BLaER1 treated with 17β-estradiol and CSF1 and Interleukin-3, amounts not matched to agents 10 nM and 100 nM (cell line): Measurements from ENCODE around the gene MCM9.

Experiments
- H3K27ac ChIP-seq, 11 experiments: shearing (Covaris generic); formaldehyde crosslinking; 2 replicates each; pipeline ENCODE4 v1.8.1; 2022
- H3K27me3 ChIP-seq, 11 experiments: shearing (Covaris generic); formaldehyde crosslinking; 2 replicates each; pipeline ENCODE4 v1.8.1; 2022
- H3K36me3 ChIP-seq, 11 experiments: shearing (Covaris generic); formaldehyde crosslinking; 2 replicates each; pipeline ENCODE4 v1.8.1; 2022
- H3K4me1 ChIP-seq, 10 experiments: shearing (Covaris generic); formaldehyde crosslinking; 2 replicates each; pipeline ENCODE4 v1.8.1; 2022
- H3K4me2 ChIP-seq, 11 experiments: shearing (Covaris generic); formaldehyde crosslinking; 2 replicates each; pipeline ENCODE4 v1.8.1; 2022
- H3K4me3 ChIP-seq, 10 experiments: shearing (Covaris generic); formaldehyde crosslinking; 2 replicates each; pipeline ENCODE4 v1.8.1; 2022
- H3K9ac ChIP-seq, 11 experiments: shearing (Covaris generic); formaldehyde crosslinking; 2 replicates each; pipeline ENCODE4 v1.8.1; 2022
- H3K9me3 ChIP-seq, 11 experiments: shearing (Covaris generic); formaldehyde crosslinking; replicated peaks in 1 of 11; 2 replicates each; pipeline ENCODE4 v1.8.1; 2022
- H4K20me1 ChIP-seq, 11 experiments: shearing (Covaris generic); formaldehyde crosslinking; 2 replicates each; pipeline ENCODE4 v1.8.1; 2022
- Cebpa-rat ChIP-seq, 11 experiments: shearing (Covaris generic); IDR thresholded peaks; 2 replicates each; pipeline ENCODE4 v1.8.1; 2022

Gene MCM9

DNA sequence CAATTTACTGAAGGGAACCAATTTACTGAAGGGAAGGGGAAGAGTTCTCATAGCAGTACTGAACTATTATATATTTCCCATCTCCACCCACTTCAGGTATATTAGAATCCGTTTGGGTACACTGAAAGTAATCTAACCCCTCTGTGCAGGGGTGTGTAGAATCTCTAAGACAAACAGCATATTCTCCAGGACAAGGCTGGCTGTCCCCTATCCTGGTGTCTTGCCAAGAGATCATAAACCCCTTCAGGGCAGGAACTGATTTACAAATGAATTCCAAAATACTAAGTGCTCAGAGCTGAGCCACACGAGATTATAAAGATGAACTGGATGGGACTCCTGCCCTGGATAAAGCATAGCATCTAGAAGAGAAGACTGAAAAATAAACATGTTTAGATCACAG is 31.8 kb downstream of the MCM9 start:
- no peak for TF ChIP-seq Cebpa-rat (IDR thresholded peaks at IDR 0.05)
- H3K9me3 ChIP-seq, result no peaks in the 10 kb centered on the region
- no peaks in the 10 kb centered on the region for H3K27me3 ChIP-seq
- H3K4me2 ChIP-seq, result no peak overlapping the region
- peaks cover 4 to 29% (median 13%) of the 10 kb centered on the region in 10 experiments; a peak in 12 of 20 replicates for H3K4me1 ChIP-seq
- no peak overlapping the region for H3K9ac ChIP-seq
- H3K4me3 ChIP-seq, result no peak overlapping the region
- H4K20me1 ChIP-seq, result peaks cover 26 to 84% (median 49%) of the 10 kb centered on the region in 11 experiments; a peak in 18 of 22 replicates
- peaks cover 72 to 100% (median 98%) of the 10 kb centered on the region in 11 experiments for H3K36me3 ChIP-seq
- H3K27ac ChIP-seq, result no peak overlapping the region

DNA sequence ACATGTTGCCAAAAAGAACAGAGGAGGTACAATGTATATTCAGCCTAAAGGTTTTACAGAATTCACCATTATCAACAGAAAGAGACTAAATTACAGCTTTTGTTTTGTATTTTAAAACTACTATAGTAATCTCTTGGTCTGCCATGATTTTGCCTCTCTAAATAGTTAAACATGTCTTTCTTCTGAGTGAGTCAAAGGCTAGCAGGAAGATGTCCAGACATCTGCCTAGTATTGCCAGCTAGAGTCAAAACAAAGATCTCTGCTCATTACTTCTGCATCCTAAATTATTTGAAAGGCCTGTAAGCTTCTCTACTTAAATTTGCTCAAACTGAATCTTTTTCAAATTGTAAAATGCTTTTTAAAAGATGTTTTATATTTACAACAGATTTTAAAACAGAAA is 32.2 kb downstream of the MCM9 start:
- Histone ChIP-seq H3K4me3 (no peak overlapping the region), H3K36me3 (peaks cover 68 to 100% (median 96%) of the 10 kb centered on the region in 11 experiments), H3K9me3 (no peaks in the 10 kb centered on the region), H3K27ac (no peak overlapping the region), H3K9ac (no peak overlapping the region), H3K27me3 (no peaks in the 10 kb centered on the region), H3K4me2 (no peak overlapping the region), H3K4me1 (peaks cover 4 to 34% (median 13%) of the 10 kb centered on the region in 10 experiments; a peak in 13 of 20 replicates), H4K20me1 (peaks cover 26 to 88% (median 53%) of the 10 kb centered on the region in 11 experiments; a peak in 18 of 22 replicates)
- no peak for TF ChIP-seq Cebpa-rat (IDR thresholded peaks at IDR 0.05)

DNA sequence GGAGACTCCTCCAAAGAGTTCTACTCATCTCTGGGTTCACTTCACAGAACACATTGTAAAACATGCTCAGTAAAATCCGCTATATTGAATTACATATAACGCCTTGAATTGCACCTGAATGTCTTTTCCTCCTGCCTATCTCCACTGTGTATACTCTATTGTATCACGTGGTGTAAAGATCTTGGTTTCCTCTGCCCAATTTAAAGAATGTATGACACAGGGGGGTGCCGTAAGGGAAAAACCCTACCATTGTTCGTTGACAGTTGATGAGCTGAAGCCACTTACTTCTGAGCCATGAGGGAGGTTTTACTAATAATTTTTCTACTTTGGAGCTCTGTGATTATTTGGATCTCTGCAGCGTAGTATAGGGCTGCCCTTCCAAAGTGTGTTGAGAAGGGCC is 35.0 kb downstream of the MCM9 start:
- Histone ChIP-seq H3K27ac (no peak overlapping the region), H4K20me1 (peaks cover 26 to 82% (median 44%) of the 10 kb centered on the region in 11 experiments; a peak in 18 of 22 replicates), H3K4me3 (no peak overlapping the region), H3K27me3 (no peaks in the 10 kb centered on the region), H3K4me1 (peaks cover 16 to 55% (median 33%) of the 10 kb centered on the region in 10 experiments; a peak in 18 of 20 replicates), H3K36me3 (peaks cover 40 to 84% (median 79%) of the 10 kb centered on the region in 11 experiments), H3K9ac (no peak overlapping the region), H3K9me3 (no peaks in the 10 kb centered on the region), H3K4me2 (0 out of 22 replicates have a peak overlapping the region, but pooled peaks of 2 of the 11 experiments have one; percentile 5 to 25)
- TF ChIP-seq Cebpa-rat (IDR thresholded peaks at IDR 0.05), result no peak

DNA sequence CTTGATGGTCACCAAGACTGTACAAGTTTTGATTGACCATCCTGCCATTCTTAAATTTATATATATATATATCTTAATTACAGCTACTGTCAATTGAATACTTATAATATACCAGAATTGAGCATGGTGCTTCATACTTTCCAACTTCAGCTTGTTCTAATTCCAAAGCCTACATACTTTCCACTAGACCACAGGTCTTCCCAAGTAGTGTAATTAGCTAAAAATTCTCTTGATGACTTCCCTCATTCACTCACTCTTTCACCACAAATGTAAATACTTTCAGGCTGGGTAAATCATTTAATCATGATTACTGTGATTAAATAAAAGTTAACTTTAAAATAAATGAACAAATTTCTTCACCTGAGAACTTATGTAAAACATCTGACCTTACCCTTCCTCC is 37.6 kb downstream of the MCM9 start:
- H3K4me1 ChIP-seq, result peaks cover 23 to 58% (median 40%) of the 10 kb centered on the region in 10 experiments; a peak in 19 of 20 replicates
- no peaks in the 10 kb centered on the region for H3K27me3 ChIP-seq
- no peak for TF ChIP-seq Cebpa-rat (IDR thresholded peaks at IDR 0.05)
- H3K4me3 ChIP-seq, result no peak overlapping the region
- H3K27ac ChIP-seq, result peak overlapping the region in 7 of 11 experiments; percentile 95 to 99 (median 98); a peak in 10 of 22 replicates
- H4K20me1 ChIP-seq, result peaks cover 21 to 57% (median 36%) of the 10 kb centered on the region in 11 experiments; a peak in 18 of 22 replicates
- no peak overlapping the region; a peak in 2 of 22 replicates for H3K9ac ChIP-seq
- H3K36me3 ChIP-seq, result peaks cover 15 to 58% (median 53%) of the 10 kb centered on the region in 11 experiments
- peak overlapping the region; percentile 60 to 87 (median 72); a peak in 19 of 22 replicates for H3K4me2 ChIP-seq
- H3K9me3 ChIP-seq, result no peaks in the 10 kb centered on the region

DNA sequence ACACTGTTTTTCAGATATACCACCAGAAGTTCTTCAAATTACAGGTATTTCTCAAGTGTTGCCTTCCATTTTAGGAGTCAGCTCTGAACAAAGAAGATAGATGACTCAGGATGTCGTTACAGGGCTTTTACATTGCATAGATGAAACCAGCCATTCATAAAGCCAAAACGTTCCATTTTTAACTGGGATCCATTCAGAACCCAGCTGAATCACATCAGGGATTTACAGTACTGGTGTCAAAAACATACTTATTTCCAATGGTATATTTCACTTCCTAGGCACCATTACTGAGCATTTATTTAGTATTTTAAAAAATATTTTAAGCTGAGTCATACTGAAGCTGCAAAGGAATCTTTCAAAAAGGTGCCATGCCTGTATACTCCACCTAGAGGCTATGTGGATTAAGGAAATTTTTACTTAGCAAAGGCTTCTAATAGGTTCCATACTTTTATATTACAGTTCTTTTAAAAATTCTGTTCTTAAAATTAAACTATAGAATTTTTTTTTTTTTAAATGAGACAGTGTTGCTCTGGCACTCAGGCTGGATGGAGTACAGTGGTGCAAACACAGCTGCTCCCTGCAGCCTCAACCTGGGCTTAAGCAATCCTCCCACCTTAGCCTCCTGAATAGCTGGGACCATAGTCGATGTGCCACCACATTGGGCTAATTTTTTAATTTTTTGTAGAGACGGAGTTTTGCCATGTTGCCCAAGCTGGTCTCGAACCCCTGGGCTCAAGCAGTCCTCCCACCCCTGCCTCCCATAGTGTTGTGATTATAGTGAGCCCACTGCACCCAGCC is 38.4 kb downstream of the MCM9 start:
- H3K4me3 ChIP-seq, result peak overlapping the region; percentile 79 to 97 (median 86); a peak in 16 of 20 replicates

DNA sequence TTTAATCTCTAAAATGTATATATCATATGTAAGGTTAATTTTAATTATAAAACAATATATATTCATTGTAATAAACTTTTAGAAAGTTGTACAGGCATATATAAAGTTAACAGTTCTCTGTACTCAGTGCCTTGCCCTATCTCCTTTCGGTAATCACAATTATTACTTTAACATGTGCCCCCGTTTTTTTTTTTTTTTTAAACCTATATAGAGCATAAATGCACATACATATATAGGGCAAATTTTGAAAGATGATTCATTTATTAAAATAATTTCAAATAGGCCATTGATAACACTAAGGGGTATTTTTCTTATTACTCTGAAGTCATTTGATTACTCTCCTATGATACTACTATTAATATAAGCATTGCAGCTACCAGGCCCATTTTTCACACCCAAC is 39.1 kb downstream of the MCM9 start:
- Histone ChIP-seq H4K20me1 (peaks cover 17 to 52% (median 27%) of the 10 kb centered on the region in 11 experiments; a peak in 17 of 22 replicates), H3K4me3 (peak overlapping the region; percentile 79 to 97 (median 86); a peak in 19 of 20 replicates), H3K36me3 (peaks cover 6 to 43% (median 38%) of the 10 kb centered on the region in 11 experiments; a peak in 20 of 22 replicates), H3K27me3 (no peaks in the 10 kb centered on the region), H3K9ac (peak overlapping the region; percentile 94 to 100 (median 99); a peak in 18 of 22 replicates), H3K9me3 (no peaks in the 10 kb centered on the region), H3K27ac (peak overlapping the region; percentile 22 to 100 (median 98); a peak in 21 of 22 replicates), H3K4me1 (peaks cover 39 to 68% (median 53%) of the 10 kb centered on the region in 10 experiments), H3K4me2 (peak overlapping the region; percentile 60 to 87 (median 72))
- TF ChIP-seq Cebpa-rat (IDR thresholded peaks at IDR 0.05), result no peak

More for the DNA sequence above, 38.4 kb downstream of the MCM9 start:
- Histone ChIP-seq H3K4me2 (peak overlapping the region; percentile 60 to 87 (median 72)), H3K27ac (peak overlapping the region; percentile 22 to 100 (median 98); a peak in 21 of 22 replicates), H4K20me1 (peaks cover 17 to 53% (median 31%) of the 10 kb centered on the region in 11 experiments; a peak in 17 of 22 replicates), H3K4me1 (peaks cover 32 to 66% (median 48%) of the 10 kb centered on the region in 10 experiments), H3K27me3 (no peaks in the 10 kb centered on the region), H3K36me3 (peaks cover 7 to 50% (median 45%) of the 10 kb centered on the region in 11 experiments; a peak in 21 of 22 replicates), H3K9ac (peak overlapping the region in 9 of 11 experiments; percentile 97 to 100 (median 99); a peak in 17 of 22 replicates), H3K9me3 (no peaks in the 10 kb centered on the region)
- no peak for TF ChIP-seq Cebpa-rat (IDR thresholded peaks at IDR 0.05)

DNA sequence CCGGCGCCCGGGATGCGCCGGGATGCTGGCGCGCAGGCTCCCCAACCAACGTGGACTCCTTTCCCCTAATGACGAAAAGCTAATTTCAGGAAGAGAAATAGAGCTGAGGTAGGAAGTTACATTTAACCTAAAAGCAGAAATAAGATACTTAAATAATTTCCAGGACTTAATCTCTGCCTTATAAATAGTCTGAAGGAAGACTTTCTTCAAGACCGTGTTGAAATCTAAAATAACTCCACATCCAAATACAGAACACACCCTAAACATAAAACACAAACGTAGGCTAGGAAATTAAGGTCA is 39.7 kb downstream of the MCM9 start:
- peaks cover 6 to 36% (median 31%) of the 10 kb centered on the region in 11 experiments; a peak in 20 of 22 replicates for H3K36me3 ChIP-seq
- H3K4me3 ChIP-seq, result peak overlapping the region; percentile 79 to 97 (median 86)
- peak overlapping the region; percentile 95 to 100 (median 98) for H3K27ac ChIP-seq
- H3K9me3 ChIP-seq, result no peaks in the 10 kb centered on the region
- peak overlapping the region; percentile 60 to 91 (median 73) for H3K4me2 ChIP-seq
- peaks cover 38 to 65% (median 52%) of the 10 kb centered on the region in 10 experiments for H3K4me1 ChIP-seq
- H3K27me3 ChIP-seq, result no peaks in the 10 kb centered on the region
- H3K9ac ChIP-seq, result peak overlapping the region; percentile 94 to 100 (median 99)
- peaks cover 13 to 47% (median 20%) of the 10 kb centered on the region in 11 experiments; a peak in 17 of 22 replicates for H4K20me1 ChIP-seq
- no peak for TF ChIP-seq Cebpa-rat (IDR thresholded peaks at IDR 0.05)

DNA sequence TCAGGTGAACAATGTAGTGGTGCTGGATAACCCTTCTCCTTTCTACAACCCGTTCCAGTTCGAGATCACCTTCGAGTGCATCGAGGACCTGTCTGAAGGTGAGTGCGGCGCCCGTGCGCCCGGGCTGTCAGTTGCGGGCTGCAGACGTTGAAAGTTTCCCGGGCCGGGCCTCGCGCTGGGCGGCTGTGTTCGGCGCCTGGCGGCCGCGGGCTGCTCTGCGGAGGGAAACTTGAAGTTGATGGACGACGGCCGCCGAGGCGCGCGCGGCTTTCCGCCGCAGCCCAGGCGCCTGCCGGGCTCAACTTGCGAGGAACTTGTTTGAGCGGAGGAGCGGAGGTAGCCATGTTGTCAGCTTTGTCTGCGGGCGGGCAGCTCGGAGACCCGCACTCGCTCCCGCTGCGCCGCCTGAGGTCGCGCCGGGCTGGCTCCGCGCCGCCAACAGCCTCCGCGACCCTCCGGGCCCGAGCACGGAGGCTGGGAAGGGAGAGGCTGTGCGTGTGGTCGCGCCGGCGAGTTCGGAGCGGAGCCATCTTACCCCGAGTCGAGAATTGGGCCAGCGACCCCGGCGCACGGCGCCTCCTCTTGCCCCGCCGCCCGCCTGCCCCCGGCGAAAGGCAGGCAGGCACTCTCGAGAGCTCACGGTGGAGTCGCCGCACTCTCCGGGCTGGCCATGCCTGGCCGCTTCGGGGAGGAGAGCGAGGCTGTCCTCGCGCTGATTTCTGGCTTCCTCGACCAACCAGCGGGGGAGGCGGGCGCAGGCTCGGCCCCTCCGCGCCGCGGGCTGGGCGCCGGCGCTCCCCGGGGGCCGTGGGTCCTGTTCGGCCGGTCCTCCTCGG is 40.3 kb downstream of the MCM9 start:
- Histone ChIP-seq H3K27ac (peak overlapping the region; percentile 95 to 100 (median 98)), H3K4me3 (peak overlapping the region; percentile 79 to 97 (median 86)), H3K9me3 (no peaks in the 10 kb centered on the region), H3K4me1 (peaks cover 37 to 64% (median 50%) of the 10 kb centered on the region in 10 experiments), H3K4me2 (peak overlapping the region; percentile 60 to 91 (median 73)), H3K36me3 (peaks cover 9 to 36% (median 29%) of the 10 kb centered on the region in 11 experiments; a peak in 20 of 22 replicates), H4K20me1 (peaks cover 7 to 47% (median 15%) of the 10 kb centered on the region in 11 experiments; a peak in 15 of 22 replicates), H3K9ac (peak overlapping the region; percentile 94 to 100 (median 99)), H3K27me3 (no peaks in the 10 kb centered on the region)
- TF ChIP-seq Cebpa-rat (IDR thresholded peaks at IDR 0.05), result no peak
